Adrenal gland (tissue), 19 donors: ENCODE measurements around the gene CDYL2. TPM values are rescaled to one million over a fixed set of nuclear protein-coding genes. Genes with fewer than 3 reads are reported as not detected.
A peak's percentile ranks its signal among the peaks of the same experiment; 100 is the strongest.

Experiments used
- DNase-seq, 7 donors: peaks; one replicate each; pipeline ENCODE4 v3.0.0-alpha.2; 2019 to 2020
- H3K27ac ChIP-seq, 5 donors: fragments of 200-600 bp; sonication (generic) in 4 of 5; 1 replicate in 3 of 5; 2 replicates in 2 of 5; pipeline versions ENCODE4 v1.5.1 to v1.8.0; 2016 to 2020; ENCODE audit warnings: mild to moderate bottlenecking in 1 of 5
- H3K27me3 ChIP-seq: fragments of 200-600 bp; 2 replicates; pipeline ENCODE4 v1.8.0; 2021
- H3K36me3 ChIP-seq, 2 donors: fragments of 200-600 bp; replicated peaks in 1 of 2; 1 replicate in 1 of 2; 2 replicates in 1 of 2; pipeline versions ENCODE4 v1.5.1 to v1.8.0; 2018 to 2022
- H3K4me1 ChIP-seq, 2 donors: fragments of 200-600 bp; replicated peaks in 1 of 2; 1 replicate in 1 of 2; 2 replicates in 1 of 2; pipeline versions ENCODE4 v1.5.1 to v1.8.0; 2018 to 2021
- H3K4me3 ChIP-seq, 4 donors: fragments of 200-600 bp; sonication (generic) in 3 of 4; one replicate each; pipeline ENCODE4 v1.5.1; 2016 to 2018
- H3K9me3 ChIP-seq, 3 donors: fragments of 200-600 bp; sonication (generic) in 1 of 3; replicated peaks in 1 of 3; 1 replicate in 2 of 3; 2 replicates in 1 of 3; pipeline versions ENCODE4 v1.5.1 to v1.8.0; 2016 to 2021
- POLR2A ChIP-seq, 2 donors: fragments of 450-650 bp; IDR thresholded peaks; one replicate each; pipeline ENCODE4 v1.6.1; 2017; ENCODE audit warnings: antibody characterized with exemption in 2 of 2, mild to moderate bottlenecking in 2 of 2, moderate library complexity in 1 of 2
- WGBS, 4 donors: extraction: QIAGEN DNeasy Blood & Tissue Kit in 2 of 4; methylation state at CpG; one replicate each; pipeline versions ENCODE4 v1.1.5 to v1.1.7; 2013 to 2017; 5-methylcytosine and 5-hydroxymethylcytosine counted together
- intact Hi-C, 2 donors: fragments of 100-400 bp; cut with DNase I; formaldehyde crosslinking; loops; one replicate each; pipeline versions ENCODE4 v1.14.1 to v1.15.0; 2022 to 2023
- long read RNA-seq, 10 donors: library from polyadenylated mRNA in 3 of 10; unstranded in 2 of 10; stranded (forward) in 1 of 10; transcript quantifications; one replicate each; pipeline ENCODE4 v2.0.0 and lab custom pipeline, GENCODE V29; 2021 to 2026
- polyA plus RNA-seq, 3 donors: library from polyadenylated mRNA; stranded (reverse); fragments of 200-250 nt in 2 of 3; fragments of 350-450 nt in 1 of 3; fragmentation: Illumina TruSeq in 1 of 3; extraction: RNeasy Lipid Tissue Mini Kit (QIAGEN cat#74804) in 1 of 3; gene quantifications; one replicate each; pipeline ENCODE4 v1.2.3, GENCODE V29; 2013 to 2014
- total RNA-seq, 9 donors: library from RNA; depleted of rRNA in 4 of 9; stranded (reverse); fragments of >200 nt in 4 of 9; fragments of 120-200 nt in 1 of 9; fragmentation: NEBNext Ultra II Directional in 1 of 9; extraction: Animal tissue kit (Norgen Biotek cat#: 25700) in 1 of 9; gene quantifications; one replicate each; pipeline versions ENCODE4 v1.1.0 to v1.2.4, GENCODE V29; 2013 to 2023
- TF ChIP-seq, protein P1 (sequence below), 6 experiments: fragments of 450-650 bp in 4 of 6; fragments of 200-600 bp in 2 of 6; sonication (generic) in 1 of 6; IDR thresholded peaks; 1 replicate in 5 of 6; 2 replicates in 1 of 6; pipeline versions ENCODE4 v1.5.1 to v1.8.0; 2016 to 2021; ENCODE audit warnings: antibody characterized with exemption in 6 of 6, mild to moderate bottlenecking in 2 of 6, moderate library complexity in 1 of 6
- donor health status: healthy with polysubstance abuse.
- donor health status: Bipolar disorder and iron deficiency.
- donor health status: DM: yes; HTN: yes; CAD: no.
- donor health status: DM: no; HTN: no; CAD: no.
- donor health status: DM: no; HTN: no; CAD: no.
- donor health status: DM: yes; HTN: yes; CAD: no.

The CDYL2 gene, protein sequence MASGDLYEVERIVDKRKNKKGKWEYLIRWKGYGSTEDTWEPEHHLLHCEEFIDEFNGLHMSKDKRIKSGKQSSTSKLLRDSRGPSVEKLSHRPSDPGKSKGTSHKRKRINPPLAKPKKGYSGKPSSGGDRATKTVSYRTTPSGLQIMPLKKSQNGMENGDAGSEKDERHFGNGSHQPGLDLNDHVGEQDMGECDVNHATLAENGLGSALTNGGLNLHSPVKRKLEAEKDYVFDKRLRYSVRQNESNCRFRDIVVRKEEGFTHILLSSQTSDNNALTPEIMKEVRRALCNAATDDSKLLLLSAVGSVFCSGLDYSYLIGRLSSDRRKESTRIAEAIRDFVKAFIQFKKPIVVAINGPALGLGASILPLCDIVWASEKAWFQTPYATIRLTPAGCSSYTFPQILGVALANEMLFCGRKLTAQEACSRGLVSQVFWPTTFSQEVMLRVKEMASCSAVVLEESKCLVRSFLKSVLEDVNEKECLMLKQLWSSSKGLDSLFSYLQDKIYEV
- total RNA-seq (10 to 100 TPM in 5 of 9 donors, 1 to 10 TPM in 4; 4.5 to 14.0 (median 11.7) TPM), polyA plus RNA-seq (1 to 10 TPM in 2 of 3 donors, under 1 TPM in 1; 0.61 to 3.3 (median 1.0) TPM)
- long read RNA-seq, donor 1, full-length matches to known transcripts = 2 of 2 reads
- long read RNA-seq, donor 1, partial matches to known transcripts = 0 of 2 reads
- long read RNA-seq, donor 1, other reads (novel, unspliced or antisense) = 0 of 2 reads
- long read RNA-seq, donor 2 = 0 reads
- long read RNA-seq, donor 3, full-length matches to known transcripts = 1 of 1 reads
- long read RNA-seq, donor 3, partial matches to known transcripts = 0 of 1 reads
- long read RNA-seq, donor 3, other reads (novel, unspliced or antisense) = 0 of 1 reads
- long read RNA-seq, donor 4 = 0 reads
- long read RNA-seq, donor 5, full-length matches to known transcripts = 3 of 3 reads
- long read RNA-seq, donor 5, partial matches to known transcripts = 0 of 3 reads
- long read RNA-seq, donor 5, other reads (novel, unspliced or antisense) = 0 of 3 reads
- long read RNA-seq, donor 6, partial matches to known transcripts = 0 of 1 reads
- long read RNA-seq, donor 6, other reads (novel, unspliced or antisense) = 1 of 1 reads
- long read RNA-seq, donor 7 = 0 reads
- long read RNA-seq, donor 8 = 0 reads
- long read RNA-seq, donor 9 = 0 reads
- long read RNA-seq, donor 10 = 0 reads

DNA sequence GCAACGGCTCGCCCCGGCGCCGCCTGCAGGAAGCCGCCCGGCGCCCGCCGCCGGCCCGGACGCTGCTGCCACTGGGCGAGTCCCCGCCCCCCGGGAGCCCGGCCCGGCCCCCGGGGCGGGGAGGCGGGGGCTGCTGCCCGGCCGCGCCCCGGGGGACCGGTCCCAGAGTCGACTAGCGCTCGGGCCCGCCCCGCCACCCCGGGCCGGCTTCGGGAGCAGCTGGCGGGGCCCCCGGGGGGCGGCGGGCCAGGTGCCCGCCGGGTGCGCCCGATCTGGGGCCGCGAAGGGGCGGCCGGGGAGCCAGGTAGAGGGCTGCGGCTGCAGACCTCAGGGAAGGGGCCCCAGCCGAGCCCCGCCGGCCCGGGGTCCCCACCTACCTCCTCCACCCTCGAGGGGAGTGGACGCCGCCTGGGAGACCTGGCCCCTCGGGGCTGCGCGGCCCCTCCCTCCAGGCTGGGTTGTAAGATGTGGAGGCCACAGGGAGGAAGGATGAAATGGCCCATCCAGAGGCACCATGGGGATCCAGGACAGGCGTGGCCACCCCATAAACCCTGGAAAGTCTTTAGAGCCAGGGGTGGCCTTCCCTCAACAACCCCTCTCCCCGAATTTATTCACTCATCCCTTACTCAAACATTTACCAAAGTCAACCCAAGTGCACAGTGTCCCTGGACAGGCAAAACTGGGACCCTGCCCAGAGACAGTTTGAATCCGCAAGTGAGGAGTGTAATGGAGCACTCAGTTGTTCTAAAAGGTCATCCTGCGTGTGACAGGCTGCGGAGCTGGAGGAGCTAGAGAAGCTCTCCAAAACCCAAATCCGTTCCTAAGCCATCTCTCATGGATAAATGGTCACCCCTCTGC is at the start of gene CDYL2:
Gene CDYL2, minus strand, starts transcription at position 73 of the 858 bp plus-strand sequence. CDS start 425 bp downstream, outside the sequence.
- peak in 5 of 7 donors; percentile 23 to 44 (median 29) for DNase-seq
- Histone ChIP-seq H3K36me3 (no peaks in the 10 kb centered on the region), H3K27me3 (no peaks in the 10 kb centered on the region), H3K4me1 (no peaks in the 10 kb centered on the region), H3K9me3 (no peaks in the 10 kb centered on the region), H3K27ac (peak within 1 kb of the TSS in 1 of 5 donors; percentile 83), H3K4me3 (peak within 1 kb of the TSS in 2 of 4 donors; percentile 40 to 94)
- TF ChIP-seq POLR2A (IDR thresholded peaks at IDR 0.05) = no peak
- TF ChIP-seq, protein P1, sequence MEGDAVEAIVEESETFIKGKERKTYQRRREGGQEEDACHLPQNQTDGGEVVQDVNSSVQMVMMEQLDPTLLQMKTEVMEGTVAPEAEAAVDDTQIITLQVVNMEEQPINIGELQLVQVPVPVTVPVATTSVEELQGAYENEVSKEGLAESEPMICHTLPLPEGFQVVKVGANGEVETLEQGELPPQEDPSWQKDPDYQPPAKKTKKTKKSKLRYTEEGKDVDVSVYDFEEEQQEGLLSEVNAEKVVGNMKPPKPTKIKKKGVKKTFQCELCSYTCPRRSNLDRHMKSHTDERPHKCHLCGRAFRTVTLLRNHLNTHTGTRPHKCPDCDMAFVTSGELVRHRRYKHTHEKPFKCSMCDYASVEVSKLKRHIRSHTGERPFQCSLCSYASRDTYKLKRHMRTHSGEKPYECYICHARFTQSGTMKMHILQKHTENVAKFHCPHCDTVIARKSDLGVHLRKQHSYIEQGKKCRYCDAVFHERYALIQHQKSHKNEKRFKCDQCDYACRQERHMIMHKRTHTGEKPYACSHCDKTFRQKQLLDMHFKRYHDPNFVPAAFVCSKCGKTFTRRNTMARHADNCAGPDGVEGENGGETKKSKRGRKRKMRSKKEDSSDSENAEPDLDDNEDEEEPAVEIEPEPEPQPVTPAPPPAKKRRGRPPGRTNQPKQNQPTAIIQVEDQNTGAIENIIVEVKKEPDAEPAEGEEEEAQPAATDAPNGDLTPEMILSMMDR (IDR thresholded peaks at IDR 0.05) = no peak
- WGBS, 4 donors = 5 to 60% (median 15%) methylated on average over 6 to 63 of the region's 63 CpGs
- intact Hi-C loops = no loop called here

DNA sequence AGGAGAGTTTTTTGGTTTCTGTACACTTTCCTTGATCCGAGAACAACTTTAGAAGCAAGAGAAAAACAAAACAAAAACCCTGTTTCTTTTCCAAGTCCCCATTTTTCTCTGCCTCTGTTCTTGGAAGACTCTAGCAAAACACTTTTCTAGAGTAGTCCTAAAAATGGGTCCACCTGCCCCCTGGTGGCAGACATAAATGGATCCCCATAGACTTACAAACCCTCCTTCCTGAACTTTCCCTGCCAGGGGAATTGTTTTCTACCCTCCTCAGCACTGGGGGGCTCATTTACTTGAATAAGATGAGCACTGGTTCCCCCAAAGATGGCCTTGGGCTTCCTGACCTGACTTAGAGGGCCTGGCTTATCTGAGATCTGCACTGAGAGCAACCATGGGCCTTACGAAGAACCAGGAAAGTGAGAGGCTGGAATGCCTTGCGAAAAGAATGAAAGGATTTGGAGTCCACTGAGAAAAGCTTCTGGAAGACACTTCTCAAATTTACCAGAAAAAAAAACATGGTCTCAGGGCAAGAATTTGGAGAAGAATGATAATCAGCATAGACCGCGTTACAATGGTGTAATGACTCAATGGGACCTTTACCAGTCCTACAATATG is 48.0 kb upstream of the CDYL2 start:
- no peak overlapping the region for H3K4me3 ChIP-seq
- no peaks in the 10 kb centered on the region for H3K36me3 ChIP-seq
- intact Hi-C loops = no loop called here
- TF ChIP-seq POLR2A (IDR thresholded peaks at IDR 0.05) = no peak
- TF ChIP-seq, protein P1 (IDR thresholded peaks at IDR 0.05) = peak in 4 of 6 experiments; percentile 32 to 42 (median 36)
- no peaks in the 10 kb centered on the region for H3K4me1 ChIP-seq
- peak in 4 of 7 donors; percentile 21 to 56 (median 39) for DNase-seq
- H3K9me3 ChIP-seq = no peaks in the 10 kb centered on the region
- 82 to 90% (median 88%) methylated on average over 5 of the region's 5 CpGs for WGBS, 4 donors
- no peak overlapping the region for H3K27ac ChIP-seq
- no peaks in the 10 kb centered on the region for H3K27me3 ChIP-seq

DNA sequence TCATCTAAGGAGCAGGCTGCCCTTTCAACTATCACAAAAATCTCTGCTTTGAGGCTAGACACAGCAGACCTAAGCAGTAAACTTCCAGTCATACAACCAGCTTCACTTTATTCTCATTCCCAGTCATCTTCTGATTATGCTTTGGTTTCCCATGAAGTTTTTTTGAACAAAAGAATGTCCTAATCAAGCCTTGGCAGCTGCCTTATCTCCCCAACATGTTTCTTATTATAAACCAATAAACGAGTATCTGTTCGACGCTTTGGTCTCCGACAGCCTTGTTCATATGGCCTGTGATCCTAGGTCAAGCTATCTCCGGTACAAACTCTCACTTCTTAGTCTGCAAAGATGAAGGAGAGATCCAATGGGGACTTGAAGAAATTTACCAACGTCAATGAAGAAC is 47.4 kb upstream of the CDYL2 start:
- TF ChIP-seq POLR2A (IDR thresholded peaks at IDR 0.05) = no peak
- TF ChIP-seq, protein P1 (IDR thresholded peaks at IDR 0.05) = no peak
- Histone ChIP-seq H3K4me3 (no peak overlapping the region), H3K27me3 (no peaks in the 10 kb centered on the region), H3K4me1 (no peaks in the 10 kb centered on the region), H3K9me3 (no peaks in the 10 kb centered on the region), H3K36me3 (no peaks in the 10 kb centered on the region), H3K27ac (no peak overlapping the region)
- DNase-seq = no peak
- 69 to 81% (median 76%) methylated on average over 6 of the region's 6 CpGs for WGBS, 4 donors
- intact Hi-C loops = no loop called here
